Keratinocyte (primary cell): ENCODE data around the gene PTOV1.

Experiments
- EZH2 ChIP-seq: IDR thresholded peaks from one replicate; pipeline ENCODE4 v1.6.1; 2012; ENCODE audit warnings: inconsistent platforms, mild to moderate bottlenecking, low read length, moderate library complexity
- TF ChIP-seq, protein P1 (sequence below), 3 experiments: IDR thresholded peaks in 1 of 3; conservative IDR thresholded peaks in 1 of 3; optimal IDR thresholded peaks in 1 of 3; 2 replicates in 2 of 3; 3 replicates in 1 of 3; pipeline versions ENCODE3 to v1.5.1; 2011; ENCODE audit warnings: low read length in 3 of 3, mild to moderate bottlenecking in 3 of 3, moderate library complexity in 2 of 3, control low read depth in 1 of 3, inconsistent platforms in 1 of 3; ENCODE audit not compliant: insufficient read depth in 2 of 3; ENCODE audit errors: extremely low read depth in 1 of 3

DNA sequence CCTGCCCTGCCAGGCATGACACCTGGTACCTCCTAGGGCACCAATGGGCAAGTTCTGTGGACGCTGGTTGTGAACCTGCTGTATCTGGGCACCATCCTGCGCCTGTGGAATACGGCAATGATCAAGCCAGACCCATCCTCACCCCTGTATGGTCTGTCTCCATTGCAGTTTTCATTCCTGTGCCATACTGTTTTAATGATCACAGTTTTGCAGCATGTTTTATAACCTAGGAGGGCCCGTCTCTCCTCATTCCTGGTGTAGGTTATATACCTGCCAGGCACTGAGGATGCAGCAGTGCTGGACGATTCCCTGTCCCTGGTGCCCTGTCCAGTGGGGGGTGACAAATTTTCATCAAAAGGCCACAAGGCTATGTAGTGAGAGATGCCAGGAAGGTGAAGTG is 32.1 kb downstream of the PTOV1 start:
- TF ChIP-seq, protein P1, sequence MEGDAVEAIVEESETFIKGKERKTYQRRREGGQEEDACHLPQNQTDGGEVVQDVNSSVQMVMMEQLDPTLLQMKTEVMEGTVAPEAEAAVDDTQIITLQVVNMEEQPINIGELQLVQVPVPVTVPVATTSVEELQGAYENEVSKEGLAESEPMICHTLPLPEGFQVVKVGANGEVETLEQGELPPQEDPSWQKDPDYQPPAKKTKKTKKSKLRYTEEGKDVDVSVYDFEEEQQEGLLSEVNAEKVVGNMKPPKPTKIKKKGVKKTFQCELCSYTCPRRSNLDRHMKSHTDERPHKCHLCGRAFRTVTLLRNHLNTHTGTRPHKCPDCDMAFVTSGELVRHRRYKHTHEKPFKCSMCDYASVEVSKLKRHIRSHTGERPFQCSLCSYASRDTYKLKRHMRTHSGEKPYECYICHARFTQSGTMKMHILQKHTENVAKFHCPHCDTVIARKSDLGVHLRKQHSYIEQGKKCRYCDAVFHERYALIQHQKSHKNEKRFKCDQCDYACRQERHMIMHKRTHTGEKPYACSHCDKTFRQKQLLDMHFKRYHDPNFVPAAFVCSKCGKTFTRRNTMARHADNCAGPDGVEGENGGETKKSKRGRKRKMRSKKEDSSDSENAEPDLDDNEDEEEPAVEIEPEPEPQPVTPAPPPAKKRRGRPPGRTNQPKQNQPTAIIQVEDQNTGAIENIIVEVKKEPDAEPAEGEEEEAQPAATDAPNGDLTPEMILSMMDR (optimal IDR thresholded peaks at IDR 0.05 in 1 of 3, IDR thresholded peaks at IDR 0.05 in 1 of 3, conservative IDR thresholded peaks at IDR 0.05 in 1 of 3; ENCODE audit: extremely low read depth in 1 of 3, insufficient read depth in 2 of 3, low read length in 3 of 3): no peak
- no peak for TF ChIP-seq EZH2
